A673 (cell line): ENCODE results near the gene CRHR1. TPM values are rescaled to one million over a fixed set of nuclear protein-coding genes. Genes with fewer than 3 reads are reported as not detected.

Source experiments
- BruUV-seq: library from RNA; stranded (reverse); fragments of 400-500 nt; replicated peaks from 2 replicates; lab custom pipeline; 2021; lab: Mats Ljungman, UMichigan
- CTCF ChIA-PET: fragments of 300-600 bp; sonication (Branson Sonifier 250); formaldehyde crosslinking; loops from one replicate; lab custom pipeline; 2022; ENCODE audit warnings: antibody characterized with exemption; lab: Charles Lee
- POLR2A ChIA-PET: fragments of 300-600 bp; sonication (Branson Sonifier 250); formaldehyde crosslinking; loops from one replicate; lab custom pipeline; 2022; ENCODE audit warnings: antibody characterized with exemption; ENCODE audit not compliant: low non-redundant PET; lab: Charles Lee
- DNase-seq: peaks from one replicate; pipeline ENCODE4 v3.0.0-alpha.2; 2015; ENCODE audit warnings: low spot score
- H3K27ac ChIP-seq: fragments of 200-600 bp; sonication (generic); 2 replicates; pipeline ENCODE4 v1.5.1; 2016; ENCODE audit warnings: mixed run types, low read depth, mild to moderate bottlenecking, mixed read lengths, antibody characterized with exemption, low read length; ENCODE audit not compliant: poor library complexity, severe bottlenecking
- H3K27me3 ChIP-seq: fragments of 200-600 bp; sonication (generic); replicated peaks from 2 replicates; pipeline ENCODE4 v1.6.1; 2017; ENCODE audit warnings: mixed run types, low read depth, mild to moderate bottlenecking, mixed read lengths, antibody characterized with exemption, low read length; ENCODE audit not compliant: insufficient read depth, poor library complexity
- H3K36me3 ChIP-seq: fragments of 200-600 bp; sonication (generic); 2 replicates; pipeline ENCODE4 v1.6.1; 2016; ENCODE audit warnings: mixed run types, mild to moderate bottlenecking, mixed read lengths, antibody characterized with exemption, low read length; ENCODE audit not compliant: insufficient read depth, poor library complexity, severe bottlenecking
- H3K4me1 ChIP-seq: fragments of 200-600 bp; sonication (generic); 2 replicates; pipeline ENCODE4 v1.6.1; 2017; ENCODE audit warnings: mixed run types, mild to moderate bottlenecking, mixed read lengths, antibody characterized with exemption, low read length; ENCODE audit not compliant: insufficient read depth, poor library complexity, severe bottlenecking
- H3K4me3 ChIP-seq: fragments of 200-600 bp; sonication (generic); 2 replicates; pipeline ENCODE4 v1.5.1; 2016; ENCODE audit warnings: low read depth, mixed run types, mild to moderate bottlenecking, mixed read lengths, low read length; ENCODE audit not compliant: poor library complexity, severe bottlenecking
- H3K9me3 ChIP-seq: fragments of 200-600 bp; sonication (generic); 2 replicates; pipeline ENCODE4 v1.6.1; 2016; ENCODE audit warnings: mixed run types, low read depth, mild to moderate bottlenecking, mixed read lengths, antibody characterized with exemption, low read length; ENCODE audit not compliant: poor library complexity, severe bottlenecking
- EZH2 ChIP-seq: fragments of 200-600 bp; sonication (generic); IDR thresholded peaks from 2 replicates; pipeline ENCODE4 v1.6.1; 2017; ENCODE audit warnings: borderline replicate concordance, low read depth, mild to moderate bottlenecking, mixed read lengths, antibody characterized with exemption, low read length; ENCODE audit not compliant: poor library complexity, severe bottlenecking
- intact Hi-C: fragments of 100-400 bp; cut with micrococcal nuclease; formaldehyde crosslinking; loops from one replicate; pipeline ENCODE4 v1.10.0; 2022; ENCODE audit not compliant: unreplicated experiment
- total RNA-seq: library from RNA; stranded (reverse); gene quantifications from 2 replicates; pipeline ENCODE4 v1.2.3, GENCODE V29; 2021
- TF ChIP-seq, protein P1 (sequence below): fragments of 300-800, 200-600 bp; sonication (generic); conservative IDR thresholded peaks from 2 replicates; pipeline ENCODE4 v1.5.1; 2017; ENCODE audit warnings: low read depth, mild to moderate bottlenecking, antibody characterized with exemption, low read length, moderate library complexity, mixed read lengths

The CRHR1 gene
- total RNA-seq, 1 experiment from 2014 or later = not detected

DNA sequence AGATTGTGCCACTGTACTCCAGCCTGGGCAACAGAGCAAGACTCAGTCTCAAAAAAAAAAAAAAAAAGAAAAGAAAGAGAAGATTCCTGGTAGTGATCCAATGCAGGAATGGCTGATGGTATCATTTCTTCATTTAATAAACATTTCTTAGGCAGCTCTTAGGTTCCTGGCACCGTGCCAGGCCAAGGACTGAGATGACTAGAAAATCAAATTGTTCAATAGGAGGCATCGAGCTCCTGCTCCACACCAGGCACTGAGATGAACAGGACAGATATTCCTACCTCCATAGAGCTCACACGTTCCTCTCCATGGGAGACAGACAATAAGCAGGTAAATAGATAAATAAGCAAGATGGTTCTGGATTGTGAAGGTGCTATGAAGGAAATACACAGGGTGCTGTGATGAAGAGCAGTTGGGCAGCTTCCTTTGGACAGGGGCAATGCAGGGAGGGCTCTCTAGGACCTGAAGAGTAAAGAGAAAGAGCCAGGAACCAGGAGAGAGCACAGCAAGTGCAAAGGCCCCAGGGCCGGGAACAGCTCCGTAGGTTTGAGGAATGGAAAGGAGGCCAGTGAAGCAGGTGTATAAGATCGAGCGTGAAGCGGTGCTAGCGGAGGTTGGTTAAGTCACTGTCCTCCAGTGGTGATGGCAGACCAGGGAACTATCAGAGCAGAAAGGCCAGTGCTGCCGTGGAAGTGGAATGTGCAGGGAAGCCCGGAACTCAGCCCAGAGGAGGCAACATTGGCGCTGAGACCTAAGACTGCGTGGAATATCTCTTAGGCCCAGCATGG is 26.5 kb upstream of the CRHR1 start:
- H3K9me3 ChIP-seq = no peaks in the 10 kb centered on the region
- CTCF ChIA-PET = no interaction called here
- POLR2A ChIA-PET = no interaction called here
- intact Hi-C loops = no loop called here
- no peak overlapping the region for H3K27ac ChIP-seq
- no peaks in the 10 kb centered on the region for H3K36me3 ChIP-seq
- BruUV-seq = no TSS peak
- H3K27me3 ChIP-seq = no peaks in the 10 kb centered on the region
- DNase-seq = no peak
- H3K4me1 ChIP-seq = no peaks in the 10 kb centered on the region
- no peak overlapping the region for H3K4me3 ChIP-seq
- TF ChIP-seq, protein P1, sequence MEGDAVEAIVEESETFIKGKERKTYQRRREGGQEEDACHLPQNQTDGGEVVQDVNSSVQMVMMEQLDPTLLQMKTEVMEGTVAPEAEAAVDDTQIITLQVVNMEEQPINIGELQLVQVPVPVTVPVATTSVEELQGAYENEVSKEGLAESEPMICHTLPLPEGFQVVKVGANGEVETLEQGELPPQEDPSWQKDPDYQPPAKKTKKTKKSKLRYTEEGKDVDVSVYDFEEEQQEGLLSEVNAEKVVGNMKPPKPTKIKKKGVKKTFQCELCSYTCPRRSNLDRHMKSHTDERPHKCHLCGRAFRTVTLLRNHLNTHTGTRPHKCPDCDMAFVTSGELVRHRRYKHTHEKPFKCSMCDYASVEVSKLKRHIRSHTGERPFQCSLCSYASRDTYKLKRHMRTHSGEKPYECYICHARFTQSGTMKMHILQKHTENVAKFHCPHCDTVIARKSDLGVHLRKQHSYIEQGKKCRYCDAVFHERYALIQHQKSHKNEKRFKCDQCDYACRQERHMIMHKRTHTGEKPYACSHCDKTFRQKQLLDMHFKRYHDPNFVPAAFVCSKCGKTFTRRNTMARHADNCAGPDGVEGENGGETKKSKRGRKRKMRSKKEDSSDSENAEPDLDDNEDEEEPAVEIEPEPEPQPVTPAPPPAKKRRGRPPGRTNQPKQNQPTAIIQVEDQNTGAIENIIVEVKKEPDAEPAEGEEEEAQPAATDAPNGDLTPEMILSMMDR = no peak
- TF ChIP-seq EZH2 = no peak

- no peak overlapping the region for H3K4me3 ChIP-seq
- no TSS peak for BruUV-seq
- no peaks in the 10 kb centered on the region for H3K4me1 ChIP-seq
- H3K36me3 ChIP-seq = no peaks in the 10 kb centered on the region
- no peaks in the 10 kb centered on the region for H3K9me3 ChIP-seq
- DNase-seq = no peak
- intact Hi-C loops = no loop called here
- ChIA-PET POLR2A (no interaction called here), CTCF (no interaction called here)
- H3K27me3 ChIP-seq = no peaks in the 10 kb centered on the region
- no peak overlapping the region for H3K27ac ChIP-seq
- TF ChIP-seq EZH2 = no peak
- TF ChIP-seq, protein P1 = no peak
Measured at GRCh38 chr17:45758544-45758943, 25.6 kb upstream of the CRHR1 start.

- TF ChIP-seq, protein P1 = no peak
- intact Hi-C loops = no loop called here
- ChIA-PET POLR2A (no interaction called here), CTCF (no interaction called here)
- Histone ChIP-seq H3K4me1 (no peaks in the 10 kb centered on the region), H3K4me3 (no peak overlapping the region), H3K27me3 (no peaks in the 10 kb centered on the region), H3K9me3 (no peaks in the 10 kb centered on the region), H3K36me3 (no peaks in the 10 kb centered on the region), H3K27ac (no peak overlapping the region)
- DNase-seq = no peak
- BruUV-seq = no TSS peak
Measured at GRCh38 chr17:45759761-45760160, 24.4 kb upstream of the CRHR1 start.
